HEK293 (cell line): Measurements from ENCODE around the gene CRTC2.

Source experiments
- EGR2 ChIP-seq: fragments of 450-650 bp; formaldehyde crosslinking; IDR thresholded peaks from 2 replicates; pipeline ENCODE4 v1.5.1; 2016; ENCODE audit warnings: low read depth, missing biosample characterization, missing genetic modification characterization
- GLIS1 ChIP-seq: fragments of 450-650 bp; formaldehyde crosslinking; IDR thresholded peaks from 2 replicates; pipeline ENCODE4 v1.5.1; 2016; ENCODE audit warnings: missing biosample characterization, missing genetic modification characterization
- GLIS2 ChIP-seq: fragments of 450-650 bp; formaldehyde crosslinking; IDR thresholded peaks from 2 replicates; pipeline ENCODE4 v1.5.1; 2016; ENCODE audit warnings: missing biosample characterization, missing genetic modification characterization
- KLF9 ChIP-seq: fragments of 450-650 bp; formaldehyde crosslinking; IDR thresholded peaks from 2 replicates; pipeline ENCODE4 v1.5.1; 2016; ENCODE audit warnings: missing biosample characterization, missing genetic modification characterization, low read depth
- PRDM1 ChIP-seq: fragments of 450-650 bp; formaldehyde crosslinking; IDR thresholded peaks from 2 replicates; pipeline ENCODE4; 2016; ENCODE audit warnings: missing biosample characterization, missing genetic modification characterization
- TRIM28 ChIP-seq: IDR thresholded peaks from 2 replicates; pipeline ENCODE4 v1.6.1; 2011; ENCODE audit warnings: low read length, control low read depth, borderline replicate concordance
- YY1 ChIP-seq: fragments of 450-650 bp; formaldehyde crosslinking; IDR thresholded peaks from 2 replicates; pipeline ENCODE4 v1.5.1; 2018; ENCODE audit warnings: missing biosample characterization, missing genetic modification characterization
- YY2 ChIP-seq: fragments of 450-650 bp; formaldehyde crosslinking; IDR thresholded peaks from 2 replicates; pipeline ENCODE4 v1.5.1; 2016; ENCODE audit warnings: missing biosample characterization, missing genetic modification characterization
- ZBTB21 ChIP-seq: fragments of 450-650 bp; formaldehyde crosslinking; IDR thresholded peaks from 2 replicates; pipeline ENCODE4 v1.5.1; 2017; ENCODE audit warnings: missing biosample characterization, missing genetic modification characterization
- ZFP41 ChIP-seq: fragments of 450-650 bp; formaldehyde crosslinking; IDR thresholded peaks from 2 replicates; pipeline ENCODE4 v1.5.1; 2016; ENCODE audit warnings: missing biosample characterization, missing genetic modification characterization, borderline replicate concordance
- ZNF175 ChIP-seq: fragments of 450-650 bp; formaldehyde crosslinking; IDR thresholded peaks from 2 replicates; pipeline ENCODE4 v1.5.1; 2016; ENCODE audit warnings: missing biosample characterization, missing genetic modification characterization
- ZNF184 ChIP-seq: fragments of 450-650 bp; IDR thresholded peaks from 2 replicates; pipeline ENCODE4 v1.5.1; 2018; ENCODE audit warnings: missing biosample characterization, mild to moderate bottlenecking, missing genetic modification characterization
- ZNF335 ChIP-seq: fragments of 450-650 bp; formaldehyde crosslinking; conservative IDR thresholded peaks from 2 replicates; pipeline ENCODE4 v1.5.1; 2016; ENCODE audit warnings: missing biosample characterization, missing genetic modification characterization
- ZNF571 ChIP-seq: fragments of 450-650 bp; formaldehyde crosslinking; IDR thresholded peaks from 2 replicates; pipeline ENCODE4 v1.5.0; 2017; ENCODE audit warnings: missing biosample characterization, missing genetic modification characterization
- ZNF654 ChIP-seq: fragments of 450-650 bp; formaldehyde crosslinking; IDR thresholded peaks from 2 replicates; pipeline ENCODE4 v1.5.1; 2016; ENCODE audit warnings: low read depth, missing biosample characterization, missing genetic modification characterization
- ZNF776 ChIP-seq: fragments of 450-650 bp; formaldehyde crosslinking; IDR thresholded peaks from 2 replicates; pipeline ENCODE4 v1.5.0; 2017; ENCODE audit warnings: missing biosample characterization, missing genetic modification characterization, borderline replicate concordance
- TF ChIP-seq, protein P1 (sequence below): fragments of 450-650 bp; formaldehyde crosslinking; IDR thresholded peaks from 2 replicates; pipeline ENCODE4 v1.5.1; 2016; ENCODE audit warnings: missing biosample characterization, missing genetic modification characterization
- TF ChIP-seq, protein P2 (sequence below): fragments of 450-650 bp; formaldehyde crosslinking; IDR thresholded peaks from 2 replicates; pipeline ENCODE4 v1.5.1; 2016; ENCODE audit warnings: missing biosample characterization, missing genetic modification characterization
- TF ChIP-seq, protein P3 (sequence below): fragments of 450-650 bp; IDR thresholded peaks from 2 replicates; pipeline ENCODE4 v1.5.1; 2018; ENCODE audit warnings: missing biosample characterization, mild to moderate bottlenecking, missing genetic modification characterization
- TF ChIP-seq, protein P4 (sequence below): fragments of 450-650 bp; formaldehyde crosslinking; IDR thresholded peaks from 2 replicates; pipeline ENCODE4 v1.5.1; 2017; ENCODE audit warnings: missing biosample characterization, missing genetic modification characterization
- TF ChIP-seq, protein P5 (sequence below): fragments of 450-650 bp; IDR thresholded peaks from 2 replicates; pipeline ENCODE4 v1.5.1; 2018; ENCODE audit warnings: missing biosample characterization, missing genetic modification characterization
- TF ChIP-seq, protein P6 (sequence below): fragments of 450-650 bp; formaldehyde crosslinking; IDR thresholded peaks from 2 replicates; pipeline ENCODE4 v1.5.1; 2016; ENCODE audit warnings: missing biosample characterization, missing genetic modification characterization
- TF ChIP-seq, protein P7 (sequence below): fragments of 450-650 bp; formaldehyde crosslinking; IDR thresholded peaks from 2 replicates; pipeline ENCODE4 v1.5.1; 2016; ENCODE audit warnings: missing biosample characterization, missing genetic modification characterization
- TF ChIP-seq, protein P8 (sequence below): fragments of 450-650 bp; formaldehyde crosslinking; IDR thresholded peaks from 2 replicates; pipeline ENCODE4 v1.5.1; 2016; ENCODE audit warnings: missing biosample characterization, missing genetic modification characterization

Gene CRTC2

DNA sequence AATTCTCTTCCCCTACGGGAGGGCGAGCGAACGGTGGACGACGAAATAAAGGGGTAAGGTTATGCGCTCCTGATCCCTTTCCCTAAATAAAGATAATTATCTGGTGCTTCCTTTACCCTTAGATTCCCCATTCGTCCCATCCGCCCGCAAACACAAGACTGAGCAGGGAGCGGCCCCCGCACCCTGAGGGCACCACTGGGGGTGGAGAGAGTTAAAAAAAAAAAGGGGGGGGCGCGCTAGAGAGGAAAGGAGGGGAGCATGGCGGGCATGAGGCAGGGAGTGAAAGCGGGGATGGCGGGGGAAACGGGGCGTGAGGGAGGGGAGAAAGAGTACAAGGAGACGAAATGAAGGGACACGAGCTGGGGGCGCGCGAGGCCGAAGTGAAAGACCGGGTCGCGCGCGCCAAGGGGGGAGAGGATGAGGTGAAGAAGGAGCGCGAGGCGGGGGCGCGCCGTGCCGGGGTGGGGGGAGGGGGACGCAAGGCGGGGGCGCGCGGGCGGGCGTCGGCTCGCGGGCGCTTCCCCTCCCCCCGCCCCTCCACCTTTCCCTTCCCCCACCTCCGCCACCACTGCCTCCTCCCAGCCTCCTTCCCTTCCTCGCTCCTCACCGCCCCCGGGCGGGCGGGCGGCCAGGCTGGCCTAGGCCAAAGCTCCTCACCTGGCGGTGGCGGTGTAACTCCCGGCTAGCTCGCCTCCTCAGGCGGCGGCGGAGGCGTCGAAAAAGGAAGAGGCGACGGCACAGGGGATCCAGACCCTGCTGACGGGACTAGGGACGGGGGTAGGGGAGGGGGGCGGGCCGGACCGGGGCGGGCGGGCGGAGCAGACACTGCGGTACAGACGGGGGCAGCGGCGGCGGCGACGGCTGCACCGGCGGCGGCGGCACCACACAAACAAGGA is 36.1 kb downstream of the CRTC2 start (continued):
- TF ChIP-seq, protein P1, sequence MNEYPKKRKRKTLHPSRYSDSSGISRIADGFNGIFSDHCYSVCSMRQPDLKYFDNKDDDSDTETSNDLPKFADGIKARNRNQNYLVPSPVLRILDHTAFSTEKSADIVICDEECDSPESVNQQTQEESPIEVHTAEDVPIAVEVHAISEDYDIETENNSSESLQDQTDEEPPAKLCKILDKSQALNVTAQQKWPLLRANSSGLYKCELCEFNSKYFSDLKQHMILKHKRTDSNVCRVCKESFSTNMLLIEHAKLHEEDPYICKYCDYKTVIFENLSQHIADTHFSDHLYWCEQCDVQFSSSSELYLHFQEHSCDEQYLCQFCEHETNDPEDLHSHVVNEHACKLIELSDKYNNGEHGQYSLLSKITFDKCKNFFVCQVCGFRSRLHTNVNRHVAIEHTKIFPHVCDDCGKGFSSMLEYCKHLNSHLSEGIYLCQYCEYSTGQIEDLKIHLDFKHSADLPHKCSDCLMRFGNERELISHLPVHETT (tag by site-specific recombination), result no peak
- TF ChIP-seq ZNF175, result no peak
- TF ChIP-seq YY2 (tag by site-specific recombination), result peak; percentile 34; the same call in 1 of the 2 replicates
- no peak for TF ChIP-seq ZNF654 (tag by site-specific recombination)
- no peak for TF ChIP-seq ZNF184 (tag by site-specific recombination)
- TF ChIP-seq ZBTB21 (tag by site-specific recombination), result no peak
- TF ChIP-seq, protein P2, sequence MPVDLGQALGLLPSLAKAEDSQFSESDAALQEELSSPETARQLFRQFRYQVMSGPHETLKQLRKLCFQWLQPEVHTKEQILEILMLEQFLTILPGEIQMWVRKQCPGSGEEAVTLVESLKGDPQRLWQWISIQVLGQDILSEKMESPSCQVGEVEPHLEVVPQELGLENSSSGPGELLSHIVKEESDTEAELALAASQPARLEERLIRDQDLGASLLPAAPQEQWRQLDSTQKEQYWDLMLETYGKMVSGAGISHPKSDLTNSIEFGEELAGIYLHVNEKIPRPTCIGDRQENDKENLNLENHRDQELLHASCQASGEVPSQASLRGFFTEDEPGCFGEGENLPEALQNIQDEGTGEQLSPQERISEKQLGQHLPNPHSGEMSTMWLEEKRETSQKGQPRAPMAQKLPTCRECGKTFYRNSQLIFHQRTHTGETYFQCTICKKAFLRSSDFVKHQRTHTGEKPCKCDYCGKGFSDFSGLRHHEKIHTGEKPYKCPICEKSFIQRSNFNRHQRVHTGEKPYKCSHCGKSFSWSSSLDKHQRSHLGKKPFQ, result no peak
- TF ChIP-seq TRIM28, result no peak
- TF ChIP-seq, protein P3, sequence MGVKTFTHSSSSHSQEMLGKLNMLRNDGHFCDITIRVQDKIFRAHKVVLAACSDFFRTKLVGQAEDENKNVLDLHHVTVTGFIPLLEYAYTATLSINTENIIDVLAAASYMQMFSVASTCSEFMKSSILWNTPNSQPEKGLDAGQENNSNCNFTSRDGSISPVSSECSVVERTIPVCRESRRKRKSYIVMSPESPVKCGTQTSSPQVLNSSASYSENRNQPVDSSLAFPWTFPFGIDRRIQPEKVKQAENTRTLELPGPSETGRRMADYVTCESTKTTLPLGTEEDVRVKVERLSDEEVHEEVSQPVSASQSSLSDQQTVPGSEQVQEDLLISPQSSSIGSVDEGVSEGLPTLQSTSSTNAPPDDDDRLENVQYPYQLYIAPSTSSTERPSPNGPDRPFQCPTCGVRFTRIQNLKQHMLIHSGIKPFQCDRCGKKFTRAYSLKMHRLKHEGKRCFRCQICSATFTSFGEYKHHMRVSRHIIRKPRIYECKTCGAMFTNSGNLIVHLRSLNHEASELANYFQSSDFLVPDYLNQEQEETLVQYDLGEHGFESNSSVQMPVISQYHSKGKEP (tag by site-specific recombination), result no peak
- TF ChIP-seq, protein P4, sequence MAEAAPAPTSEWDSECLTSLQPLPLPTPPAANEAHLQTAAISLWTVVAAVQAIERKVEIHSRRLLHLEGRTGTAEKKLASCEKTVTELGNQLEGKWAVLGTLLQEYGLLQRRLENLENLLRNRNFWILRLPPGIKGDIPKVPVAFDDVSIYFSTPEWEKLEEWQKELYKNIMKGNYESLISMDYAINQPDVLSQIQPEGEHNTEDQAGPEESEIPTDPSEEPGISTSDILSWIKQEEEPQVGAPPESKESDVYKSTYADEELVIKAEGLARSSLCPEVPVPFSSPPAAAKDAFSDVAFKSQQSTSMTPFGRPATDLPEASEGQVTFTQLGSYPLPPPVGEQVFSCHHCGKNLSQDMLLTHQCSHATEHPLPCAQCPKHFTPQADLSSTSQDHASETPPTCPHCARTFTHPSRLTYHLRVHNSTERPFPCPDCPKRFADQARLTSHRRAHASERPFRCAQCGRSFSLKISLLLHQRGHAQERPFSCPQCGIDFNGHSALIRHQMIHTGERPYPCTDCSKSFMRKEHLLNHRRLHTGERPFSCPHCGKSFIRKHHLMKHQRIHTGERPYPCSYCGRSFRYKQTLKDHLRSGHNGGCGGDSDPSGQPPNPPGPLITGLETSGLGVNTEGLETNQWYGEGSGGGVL (tag by site-specific recombination), result peak; percentile 94
- TF ChIP-seq, protein P5, sequence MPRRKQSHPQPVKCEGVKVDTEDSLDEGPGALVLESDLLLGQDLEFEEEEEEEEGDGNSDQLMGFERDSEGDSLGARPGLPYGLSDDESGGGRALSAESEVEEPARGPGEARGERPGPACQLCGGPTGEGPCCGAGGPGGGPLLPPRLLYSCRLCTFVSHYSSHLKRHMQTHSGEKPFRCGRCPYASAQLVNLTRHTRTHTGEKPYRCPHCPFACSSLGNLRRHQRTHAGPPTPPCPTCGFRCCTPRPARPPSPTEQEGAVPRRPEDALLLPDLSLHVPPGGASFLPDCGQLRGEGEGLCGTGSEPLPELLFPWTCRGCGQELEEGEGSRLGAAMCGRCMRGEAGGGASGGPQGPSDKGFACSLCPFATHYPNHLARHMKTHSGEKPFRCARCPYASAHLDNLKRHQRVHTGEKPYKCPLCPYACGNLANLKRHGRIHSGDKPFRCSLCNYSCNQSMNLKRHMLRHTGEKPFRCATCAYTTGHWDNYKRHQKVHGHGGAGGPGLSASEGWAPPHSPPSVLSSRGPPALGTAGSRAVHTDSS (tag by site-specific recombination), result no peak
- TF ChIP-seq ZNF335 (tag by site-specific recombination), result peak; percentile 41
- no peak for TF ChIP-seq ZNF776
- TF ChIP-seq, protein P6, sequence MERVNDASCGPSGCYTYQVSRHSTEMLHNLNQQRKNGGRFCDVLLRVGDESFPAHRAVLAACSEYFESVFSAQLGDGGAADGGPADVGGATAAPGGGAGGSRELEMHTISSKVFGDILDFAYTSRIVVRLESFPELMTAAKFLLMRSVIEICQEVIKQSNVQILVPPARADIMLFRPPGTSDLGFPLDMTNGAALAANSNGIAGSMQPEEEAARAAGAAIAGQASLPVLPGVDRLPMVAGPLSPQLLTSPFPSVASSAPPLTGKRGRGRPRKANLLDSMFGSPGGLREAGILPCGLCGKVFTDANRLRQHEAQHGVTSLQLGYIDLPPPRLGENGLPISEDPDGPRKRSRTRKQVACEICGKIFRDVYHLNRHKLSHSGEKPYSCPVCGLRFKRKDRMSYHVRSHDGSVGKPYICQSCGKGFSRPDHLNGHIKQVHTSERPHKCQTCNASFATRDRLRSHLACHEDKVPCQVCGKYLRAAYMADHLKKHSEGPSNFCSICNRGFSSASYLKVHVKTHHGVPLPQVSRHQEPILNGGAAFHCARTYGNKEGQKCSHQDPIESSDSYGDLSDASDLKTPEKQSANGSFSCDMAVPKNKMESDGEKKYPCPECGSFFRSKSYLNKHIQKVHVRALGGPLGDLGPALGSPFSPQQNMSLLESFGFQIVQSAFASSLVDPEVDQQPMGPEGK (tag by site-specific recombination), result peak; percentile 73
- peak; percentile 57; the same call in 1 of the 2 replicates for TF ChIP-seq KLF9 (tag by site-specific recombination)
- TF ChIP-seq, protein P7, sequence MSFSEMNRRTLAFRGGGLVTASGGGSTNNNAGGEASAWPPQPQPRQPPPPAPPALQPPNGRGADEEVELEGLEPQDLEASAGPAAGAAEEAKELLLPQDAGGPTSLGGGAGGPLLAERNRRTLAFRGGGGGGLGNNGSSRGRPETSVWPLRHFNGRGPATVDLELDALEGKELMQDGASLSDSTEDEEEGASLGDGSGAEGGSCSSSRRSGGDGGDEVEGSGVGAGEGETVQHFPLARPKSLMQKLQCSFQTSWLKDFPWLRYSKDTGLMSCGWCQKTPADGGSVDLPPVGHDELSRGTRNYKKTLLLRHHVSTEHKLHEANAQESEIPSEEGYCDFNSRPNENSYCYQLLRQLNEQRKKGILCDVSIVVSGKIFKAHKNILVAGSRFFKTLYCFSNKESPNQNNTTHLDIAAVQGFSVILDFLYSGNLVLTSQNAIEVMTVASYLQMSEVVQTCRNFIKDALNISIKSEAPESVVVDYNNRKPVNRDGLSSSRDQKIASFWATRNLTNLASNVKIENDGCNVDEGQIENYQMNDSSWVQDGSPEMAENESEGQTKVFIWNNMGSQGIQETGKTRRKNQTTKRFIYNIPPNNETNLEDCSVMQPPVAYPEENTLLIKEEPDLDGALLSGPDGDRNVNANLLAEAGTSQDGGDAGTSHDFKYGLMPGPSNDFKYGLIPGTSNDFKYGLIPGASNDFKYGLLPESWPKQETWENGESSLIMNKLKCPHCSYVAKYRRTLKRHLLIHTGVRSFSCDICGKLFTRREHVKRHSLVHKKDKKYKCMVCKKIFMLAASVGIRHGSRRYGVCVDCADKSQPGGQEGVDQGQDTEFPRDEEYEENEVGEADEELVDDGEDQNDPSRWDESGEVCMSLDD (tag by site-specific recombination), result peak; percentile 38; the same call in 1 of the 2 replicates
- TF ChIP-seq ZNF571, result no peak
- no peak for TF ChIP-seq ZFP41 (tag by site-specific recombination)
- TF ChIP-seq, protein P8, sequence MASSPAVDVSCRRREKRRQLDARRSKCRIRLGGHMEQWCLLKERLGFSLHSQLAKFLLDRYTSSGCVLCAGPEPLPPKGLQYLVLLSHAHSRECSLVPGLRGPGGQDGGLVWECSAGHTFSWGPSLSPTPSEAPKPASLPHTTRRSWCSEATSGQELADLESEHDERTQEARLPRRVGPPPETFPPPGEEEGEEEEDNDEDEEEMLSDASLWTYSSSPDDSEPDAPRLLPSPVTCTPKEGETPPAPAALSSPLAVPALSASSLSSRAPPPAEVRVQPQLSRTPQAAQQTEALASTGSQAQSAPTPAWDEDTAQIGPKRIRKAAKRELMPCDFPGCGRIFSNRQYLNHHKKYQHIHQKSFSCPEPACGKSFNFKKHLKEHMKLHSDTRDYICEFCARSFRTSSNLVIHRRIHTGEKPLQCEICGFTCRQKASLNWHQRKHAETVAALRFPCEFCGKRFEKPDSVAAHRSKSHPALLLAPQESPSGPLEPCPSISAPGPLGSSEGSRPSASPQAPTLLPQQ, result 0 out of 2 replicates have a peak, but pooled peaks have one; percentile 23
- peak; percentile 69 for TF ChIP-seq PRDM1
- peak; percentile 55 for TF ChIP-seq GLIS1 (tag by site-specific recombination)
- 0 out of 2 replicates have a peak, but pooled peaks have one; percentile 26 for TF ChIP-seq EGR2 (tag by site-specific recombination)
- TF ChIP-seq GLIS2 (tag by site-specific recombination), result peak; percentile 75
- no peak for TF ChIP-seq YY1 (tag by site-specific recombination)
